ENCODE measurements around the gene NF1. TPM values are rescaled to one million over a fixed set of nuclear protein-coding genes. Genes with fewer than 3 reads are reported as not detected.

NF1 gene
- polyA plus RNA-seq, 1 of the 3 experiments (the other 2 are of a cell fraction) = 19.6 TPM

- TF ChIP-seq RAD21 (IDR thresholded peaks at IDR 0.05; ENCODE audit: low read length) (no peak), ELF1 (IDR thresholded peaks at IDR 0.05) (no peak), USF2 (IDR thresholded peaks at IDR 0.05; ENCODE audit: borderline replicate concordance, low read depth, low read length) (no peak), IRF3 (IDR thresholded peaks at IDR 0.05; ENCODE audit: low read depth, low read length) (no peak), SMC3 (IDR thresholded peaks at IDR 0.05; ENCODE audit: low read depth, low read length) (no peak), GABPA (IDR thresholded peaks at IDR 0.05; ENCODE audit: low read depth) (no peak)
Measured at GRCh38 chr17:31307640-31308039, 212.9 kb downstream of the NF1 start (continued).

- Histone ChIP-seq H3K79me2 (ENCODE audit: insufficient read depth) (peaks cover 9% of the 10 kb centered on the region; the same call in 1 of the 2 replicates), H2AFZ (ENCODE audit: low read depth) (no peak overlapping the region), H4K20me1 (ENCODE audit: insufficient read depth) (no peaks in the 10 kb centered on the region), H3K27me3 (ENCODE audit: insufficient read depth) (no peaks in the 10 kb centered on the region), H3K27ac (ENCODE audit: low read depth in 2 of 2, low read length in 1 of 2) (no peak overlapping the region), H3K4me2 (no peak overlapping the region), H3K9me3 (no peaks in the 10 kb centered on the region), H3K4me3 (ENCODE audit: low read depth in 2 of 2, low read length in 1 of 2) (no peak overlapping the region), H3K36me3 (replicated peaks in 1 of 2; ENCODE audit: control insufficient read depth in 1 of 2, insufficient read depth in 2 of 2, low read length in 1 of 2) (peaks cover 0 to 12% of the 10 kb centered on the region in 2 experiments), H3F3A (replicated peaks; ENCODE audit: insufficient read depth) (peaks cover 7% of the 10 kb centered on the region), H3K9ac (no peak overlapping the region), H3K4me1 (ENCODE audit: control insufficient read depth in 1 of 2, insufficient read depth in 2 of 2, low read depth in 1 of 2, low read length in 1 of 2) (peaks cover 0 to under 1% of the 10 kb centered on the region in 2 experiments; a peak in 1 of 4 replicates), H3K9me2 (no peaks in the 10 kb centered on the region)
- POLR2A ChIA-PET = no interaction called here
- 85% methylated on average over 5 of the region's 5 CpGs for WGBS (ENCODE audit: low lambda C conversion rate)
- no peak for DNase-seq
- TF ChIP-seq TAF1 (IDR thresholded peaks at IDR 0.05; ENCODE audit: borderline replicate concordance, low read depth, low read length) = no peak
- TF ChIP-seq FOXM1 (IDR thresholded peaks at IDR 0.05; ENCODE audit: low read depth) = no peak
- TF ChIP-seq EP300 (IDR thresholded peaks at IDR 0.05; ENCODE audit: borderline replicate concordance in 1 of 2, low read depth in 1 of 2, low read length in 1 of 2) = no peak
- no peak for TF ChIP-seq NRF1 (IDR thresholded peaks at IDR 0.05; ENCODE audit: low read depth, low read length)
- no peak for TF ChIP-seq MAX (IDR thresholded peaks at IDR 0.05; ENCODE audit: low read depth)
- no peak for TF ChIP-seq FOXJ3 (CRISPR knock-in tag; IDR thresholded peaks at IDR 0.05)
- TF ChIP-seq JUND (IDR thresholded peaks at IDR 0.05) = no peak
- no peak for TF ChIP-seq GABPA (IDR thresholded peaks at IDR 0.05; ENCODE audit: low read depth)
- CTCF ChIA-PET = no interaction called here
Measured at GRCh38 chr17:31308372-31309334, 213.9 kb downstream of the NF1 start.
